Central memory CD8-positive, alpha-beta T cell (primary cell): ENCODE measurements around the gene RABGEF1.
"Not testable (repeated sequence)": the region's sequence is repeated elsewhere in the genome, so short reads cannot be mapped to it uniquely, and the experiment has no call there.

ENCODE experiments used
- ATAC-seq: fragments of 150-1000 bp; cut with Tn5 transposase; replicated peaks from 2 replicates; pipeline ENCODE4 v1.10.0; 2022; ENCODE audit warnings: mild to moderate bottlenecking, moderate FRiP score, moderate number of reproducible peaks; ENCODE audit not compliant: poor library complexity, severe bottlenecking; ENCODE audit errors: extremely low read depth
- DNase-seq, 2 donors: peaks; one replicate each; pipeline ENCODE4 v3.0.0; 2021; ENCODE audit warnings: low spot score in 2 of 2
- H3K27ac Mint-ChIP-seq: one replicate; pipeline ENCODE4 v1.8.0; 2022; ENCODE audit warnings: low read depth, mild to moderate bottlenecking, moderate library complexity, mixed read lengths
- H3K27me3 Mint-ChIP-seq: one replicate; pipeline ENCODE4 v1.8.0; 2022; ENCODE audit warnings: mixed read lengths
- H3K36me3 Mint-ChIP-seq: one replicate; pipeline ENCODE4 v1.8.0; 2022; ENCODE audit warnings: mild to moderate bottlenecking, moderate library complexity, mixed read lengths; ENCODE audit not compliant: insufficient read depth
- H3K4me1 Mint-ChIP-seq: one replicate; pipeline ENCODE4 v1.8.0; 2022; ENCODE audit warnings: mixed read lengths
- H3K4me3 Mint-ChIP-seq: one replicate; pipeline ENCODE4 v1.8.0; 2022; ENCODE audit warnings: mild to moderate bottlenecking, moderate library complexity, mixed read lengths
- H3K9me3 Mint-ChIP-seq: one replicate; pipeline ENCODE4 v1.8.0; 2022; ENCODE audit warnings: mixed read lengths

The RABGEF1 gene

GRCh38 chr7:66739477-66739876 is 1.1 kb upstream of the RABGEF1 start:
- Mint-ChIP-seq H3K4me1 (peaks cover 51% of the 10 kb centered on the region), H3K36me3 (peaks cover 26% of the 10 kb centered on the region), H3K27ac (peak overlapping the region; percentile 94), H3K27me3 (no peaks in the 10 kb centered on the region), H3K4me3 (peak overlapping the region; percentile 97), H3K9me3 (peaks cover 6% of the 10 kb centered on the region)
- DNase-seq (no peak), ATAC-seq (no peak)

- Mint-ChIP-seq H3K4me3 (peak overlapping the region; percentile 97), H3K27ac (peak overlapping the region; percentile 94), H3K36me3 (peaks cover 26% of the 10 kb centered on the region), H3K4me1 (peaks cover 51% of the 10 kb centered on the region), H3K9me3 (peaks cover 6% of the 10 kb centered on the region), H3K27me3 (no peaks in the 10 kb centered on the region)
- no peak for DNase-seq
- ATAC-seq = no peak
Measured at GRCh38 chr7:66739953-66740301, 606 bp upstream of the RABGEF1 start.

- DNase-seq (peak in 1 of 2 donors; percentile 25), ATAC-seq (peak; percentile 12)
- Mint-ChIP-seq H3K27ac (peak overlapping the region; percentile 94), H3K4me3 (peak overlapping the region; percentile 97), H3K36me3 (peaks cover 32% of the 10 kb centered on the region), H3K4me1 (peaks cover 40% of the 10 kb centered on the region)
- not testable (repeated sequence) for H3K9me3 Mint-ChIP-seq, H3K27me3 Mint-ChIP-seq
Measured at GRCh38 chr7:66740980-66741709, 612 bp downstream of the RABGEF1 start.

GRCh38 chr7:66741710-66742049 is 1.1 kb downstream of the RABGEF1 start:
- no peaks in the 10 kb centered on the region for H3K9me3 Mint-ChIP-seq
- ATAC-seq = no peak
- H3K27ac Mint-ChIP-seq = peak overlapping the region; percentile 94
- H3K4me3 Mint-ChIP-seq = peak overlapping the region; percentile 97
- H3K36me3 Mint-ChIP-seq = peaks cover 33% of the 10 kb centered on the region
- peaks cover 35% of the 10 kb centered on the region for H3K4me1 Mint-ChIP-seq
- no peaks in the 10 kb centered on the region for H3K27me3 Mint-ChIP-seq
- DNase-seq = no peak

- not testable (repeated sequence) for H3K27me3 Mint-ChIP-seq, ATAC-seq
Measured at GRCh38 chr7:66742298-66742697, 1.8 kb downstream of the RABGEF1 start.

GRCh38 chr7:66743920-66744319 is 3.4 kb downstream of the RABGEF1 start:
- H3K36me3 Mint-ChIP-seq = peaks cover 33% of the 10 kb centered on the region
- peaks cover 42% of the 10 kb centered on the region for H3K4me1 Mint-ChIP-seq
- no peaks in the 10 kb centered on the region for H3K27me3 Mint-ChIP-seq
- peak overlapping the region; percentile 72 for H3K27ac Mint-ChIP-seq
- DNase-seq (no peak), ATAC-seq (no peak)
- H3K4me3 Mint-ChIP-seq = no peak overlapping the region
- H3K9me3 Mint-ChIP-seq = no peaks in the 10 kb centered on the region

More at GRCh38 chr7:66742298-66742697, 1.8 kb downstream of the RABGEF1 start:
- DNase-seq, H3K9me3 Mint-ChIP-seq: not testable (repeated sequence)
- peak overlapping the region; percentile 94 for H3K27ac Mint-ChIP-seq
- peaks cover 33% of the 10 kb centered on the region for H3K36me3 Mint-ChIP-seq
- peaks cover 29% of the 10 kb centered on the region for H3K4me1 Mint-ChIP-seq
- peak overlapping the region; percentile 20 for H3K4me3 Mint-ChIP-seq

- ATAC-seq (no peak), DNase-seq (no peak)
- no peaks in the 10 kb centered on the region for H3K9me3 Mint-ChIP-seq
- no peak overlapping the region for H3K4me3 Mint-ChIP-seq
- H3K27me3 Mint-ChIP-seq = no peaks in the 10 kb centered on the region
- peaks cover 14% of the 10 kb centered on the region for H3K36me3 Mint-ChIP-seq
- peaks cover 35% of the 10 kb centered on the region for H3K4me1 Mint-ChIP-seq
- H3K27ac Mint-ChIP-seq = no peak overlapping the region
Measured at GRCh38 chr7:66747385-66747784, 6.9 kb downstream of the RABGEF1 start.

GRCh38 chr7:66747881-66748511 is 7.5 kb downstream of the RABGEF1 start:
- DNase-seq (no peak), ATAC-seq (no peak)
- Mint-ChIP-seq H3K27ac (no peak overlapping the region), H3K27me3 (no peaks in the 10 kb centered on the region), H3K4me3 (no peak overlapping the region), H3K36me3 (peaks cover 13% of the 10 kb centered on the region), H3K4me1 (peaks cover 35% of the 10 kb centered on the region), H3K9me3 (no peaks in the 10 kb centered on the region)

GRCh38 chr7:66748791-66749190 is 8.3 kb downstream of the RABGEF1 start:
- Mint-ChIP-seq H3K4me1 (peaks cover 34% of the 10 kb centered on the region), H3K27me3 (no peaks in the 10 kb centered on the region), H3K4me3 (no peak overlapping the region), H3K27ac (no peak overlapping the region), H3K9me3 (no peaks in the 10 kb centered on the region), H3K36me3 (peaks cover 10% of the 10 kb centered on the region)
- DNase-seq (no peak), ATAC-seq (no peak)

GRCh38 chr7:66751945-66752344 is 11.4 kb downstream of the RABGEF1 start:
- Mint-ChIP-seq H3K4me3 (no peak overlapping the region), H3K9me3 (no peaks in the 10 kb centered on the region), H3K4me1 (peaks cover 38% of the 10 kb centered on the region), H3K27ac (no peak overlapping the region), H3K27me3 (no peaks in the 10 kb centered on the region), H3K36me3 (peaks cover 4% of the 10 kb centered on the region)
- DNase-seq (no peak), ATAC-seq (no peak)

- Mint-ChIP-seq H3K36me3 (peaks cover 11% of the 10 kb centered on the region), H3K4me3 (no peak overlapping the region), H3K9me3 (no peaks in the 10 kb centered on the region), H3K4me1 (peaks cover 36% of the 10 kb centered on the region), H3K27me3 (no peaks in the 10 kb centered on the region), H3K27ac (peak overlapping the region; percentile 76)
- ATAC-seq (no peak), DNase-seq (no peak)
Measured at GRCh38 chr7:66754541-66754940, 14.0 kb downstream of the RABGEF1 start.

GRCh38 chr7:66755059-66755458 is 14.5 kb downstream of the RABGEF1 start:
- H3K9me3 Mint-ChIP-seq, H3K4me3 Mint-ChIP-seq, DNase-seq, ATAC-seq, H3K27me3 Mint-ChIP-seq: not testable (repeated sequence)
- Mint-ChIP-seq H3K4me1 (peaks cover 37% of the 10 kb centered on the region), H3K27ac (peak overlapping the region; percentile 76), H3K36me3 (peaks cover 11% of the 10 kb centered on the region)

- H3K27me3 Mint-ChIP-seq, H3K9me3 Mint-ChIP-seq, H3K4me3 Mint-ChIP-seq, ATAC-seq, DNase-seq, H3K27ac Mint-ChIP-seq: not testable (repeated sequence)
- Mint-ChIP-seq H3K4me1 (peaks cover 47% of the 10 kb centered on the region), H3K36me3 (peaks cover 14% of the 10 kb centered on the region)
Measured at GRCh38 chr7:66756227-66756626, 15.7 kb downstream of the RABGEF1 start.
